ACC112 (cell line): ENCODE measurements around the gene IDH3G.

Experiments used
- H2AFZ ChIP-seq: fragments of 200-600 bp; sonication (generic); one replicate; pipeline ENCODE4 v1.6.0; 2017; ENCODE audit warnings: antibody characterized with exemption, low read length; ENCODE audit not compliant: unreplicated experiment
- H3K27ac ChIP-seq: fragments of 200-600 bp; sonication (generic); 2 replicates; pipeline ENCODE4 v1.5.1; 2014; ENCODE audit warnings: low read depth, mild to moderate bottlenecking, antibody characterized with exemption, low read length, moderate library complexity
- H3K27me3 ChIP-seq: fragments of 200-600 bp; sonication (generic); 2 replicates; pipeline ENCODE4 v1.6.1; 2014; ENCODE audit warnings: mild to moderate bottlenecking, antibody characterized with exemption, low read length, moderate library complexity, mixed read lengths; ENCODE audit not compliant: insufficient read depth
- H3K36me3 ChIP-seq: fragments of 200-600 bp; sonication (generic); 2 replicates; pipeline ENCODE4 v1.6.1; 2016; ENCODE audit warnings: mild to moderate bottlenecking, antibody characterized with exemption, low read length, moderate library complexity, mixed read lengths; ENCODE audit not compliant: insufficient read depth
- H3K4me1 ChIP-seq: fragments of 200-600 bp; sonication (generic); one replicate; pipeline ENCODE4 v1.6.1; 2016; ENCODE audit warnings: low read length, mixed read lengths; ENCODE audit not compliant: insufficient read depth, unreplicated experiment, control insufficient read depth
- H3K4me3 ChIP-seq: fragments of 200-600 bp; sonication (generic); 2 replicates; pipeline ENCODE4 v1.5.1; 2014; ENCODE audit warnings: mild to moderate bottlenecking, low read depth, low read length
- H3K79me2 ChIP-seq: fragments of 200-600 bp; sonication (generic); one replicate; pipeline ENCODE4 v1.6.0; 2016; ENCODE audit warnings: low read length; ENCODE audit not compliant: control insufficient read depth, unreplicated experiment, insufficient read depth

The IDH3G gene

DNA sequence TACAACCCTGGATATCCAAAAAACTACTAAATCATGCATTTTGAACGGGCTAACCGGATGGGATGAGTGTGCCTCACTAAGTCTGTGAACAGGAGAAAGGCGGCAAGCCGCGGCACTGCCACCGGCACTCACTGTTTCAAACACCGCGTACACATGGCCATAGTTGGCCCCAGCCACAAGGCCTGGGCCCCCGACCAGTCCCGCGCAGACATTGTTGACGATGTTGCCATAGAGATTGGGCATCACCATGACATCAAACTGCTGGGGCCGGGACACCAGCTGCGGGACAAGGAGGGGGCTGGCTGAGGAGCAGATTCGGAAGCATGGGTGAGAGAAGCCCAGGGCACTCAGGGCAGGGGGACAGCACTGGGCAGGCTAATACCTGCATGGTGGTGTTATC, 7.5 kb downstream of the IDH3G start:
- Histone ChIP-seq H3K79me2 (peaks cover 14% of the 10 kb centered on the region), H3K27me3 (no peaks in the 10 kb centered on the region), H3K4me1 (no peaks in the 10 kb centered on the region), H3K27ac (no peak overlapping the region), H3K4me3 (no peak overlapping the region), H2AFZ (no peak overlapping the region), H3K36me3 (no peaks in the 10 kb centered on the region)

DNA sequence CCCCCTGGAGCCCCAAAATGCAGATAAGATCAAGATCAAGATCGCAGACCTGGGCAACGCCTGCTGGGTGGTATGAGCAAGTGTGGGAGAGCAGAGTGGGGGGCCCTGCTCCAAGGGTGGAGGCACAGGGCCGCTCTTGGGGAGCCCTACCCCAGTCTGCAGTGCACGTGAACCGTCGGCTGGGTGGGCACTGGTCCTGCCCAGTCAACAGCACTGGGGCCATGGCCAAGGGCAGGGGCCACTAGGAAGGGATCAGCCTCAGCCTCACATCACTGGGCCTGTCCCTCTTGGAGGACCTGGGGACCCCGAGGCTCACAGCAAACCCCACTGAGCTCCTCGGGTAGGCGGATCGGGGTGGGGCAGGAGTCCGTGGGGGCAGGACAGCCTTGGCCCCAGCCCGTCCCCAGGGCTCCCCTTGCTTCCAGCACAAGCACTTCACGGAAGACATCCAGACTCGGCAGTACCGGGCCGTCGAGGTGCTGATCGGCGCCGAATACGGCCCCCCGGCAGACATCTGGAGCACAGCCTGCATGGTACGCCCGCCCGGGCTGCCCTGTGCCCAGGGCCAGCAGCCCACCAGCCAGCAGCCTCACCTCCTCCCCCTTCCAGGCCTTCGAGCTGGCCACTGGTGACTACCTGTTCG, 9.7 kb downstream of the IDH3G start:
- Histone ChIP-seq H3K79me2 (no peaks in the 10 kb centered on the region), H3K27me3 (no peaks in the 10 kb centered on the region), H3K36me3 (no peaks in the 10 kb centered on the region), H3K4me3 (no peak overlapping the region), H3K4me1 (no peaks in the 10 kb centered on the region), H2AFZ (no peak overlapping the region), H3K27ac (no peak overlapping the region)

DNA sequence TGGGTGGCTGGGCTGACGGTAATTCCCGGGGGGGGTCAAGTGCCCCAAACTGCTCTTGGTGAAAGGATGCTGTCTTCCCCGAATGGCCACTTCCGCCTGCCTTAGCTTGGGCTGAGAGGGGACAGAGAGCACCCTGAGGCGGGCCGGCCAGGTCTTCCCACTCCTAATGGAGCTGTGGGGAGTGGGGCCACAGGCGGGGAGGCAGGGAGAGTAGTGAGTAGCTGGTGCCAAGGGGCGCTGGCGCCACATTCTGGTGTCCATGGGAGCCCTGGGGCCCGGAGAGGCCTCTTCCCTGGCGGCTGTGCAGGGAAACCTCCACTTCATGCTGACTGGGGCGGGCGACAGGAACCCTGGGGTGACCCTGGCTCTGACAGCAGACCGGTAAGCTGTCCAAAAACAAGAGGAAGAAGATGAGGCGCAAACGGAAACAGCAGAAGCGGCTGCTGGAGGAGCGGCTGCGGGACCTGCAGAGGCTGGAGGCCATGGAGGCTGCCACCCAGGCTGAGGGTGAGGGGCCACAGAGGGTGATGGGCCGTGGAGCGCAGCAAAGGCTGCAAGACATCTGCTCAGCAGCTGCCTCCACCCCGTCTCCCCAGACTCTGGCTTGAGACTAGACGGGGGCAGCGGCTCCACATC, 10.7 kb downstream of the IDH3G start:
- Histone ChIP-seq H3K27me3 (no peaks in the 10 kb centered on the region), H3K4me1 (no peaks in the 10 kb centered on the region), H3K36me3 (no peaks in the 10 kb centered on the region)

DNA sequence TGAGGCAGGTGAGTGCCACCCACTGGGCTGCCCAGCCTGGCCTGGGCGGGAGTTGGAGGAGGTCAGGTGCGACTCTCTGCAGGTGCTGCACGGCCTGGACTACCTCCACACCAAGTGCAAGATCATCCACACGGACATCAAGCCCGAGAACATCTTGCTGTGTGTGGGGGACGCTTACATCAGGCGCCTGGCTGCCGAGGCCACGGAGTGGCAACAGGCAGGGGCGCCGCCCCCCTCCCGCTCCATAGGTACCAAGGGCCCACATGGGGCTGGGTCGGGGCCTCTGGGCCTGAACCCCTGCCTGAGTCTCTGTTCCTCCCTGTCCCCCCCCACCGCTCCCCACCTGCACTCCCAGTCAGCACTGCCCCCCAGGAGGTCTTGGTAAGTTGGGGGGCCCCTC, 11.3 kb downstream of the IDH3G start:
- no peaks in the 10 kb centered on the region for H3K36me3 ChIP-seq
- no peak overlapping the region for H3K27ac ChIP-seq
- H3K79me2 ChIP-seq, result no peaks in the 10 kb centered on the region
- H3K4me3 ChIP-seq, result no peak overlapping the region
- no peaks in the 10 kb centered on the region for H3K4me1 ChIP-seq
- no peaks in the 10 kb centered on the region for H3K27me3 ChIP-seq
- H2AFZ ChIP-seq, result no peak overlapping the region

More for the DNA sequence above, 10.7 kb downstream of the IDH3G start:
- no peaks in the 10 kb centered on the region for H3K79me2 ChIP-seq
- no peak overlapping the region for H3K27ac ChIP-seq
- H2AFZ ChIP-seq, result no peak overlapping the region
- H3K4me3 ChIP-seq, result no peak overlapping the region

DNA sequence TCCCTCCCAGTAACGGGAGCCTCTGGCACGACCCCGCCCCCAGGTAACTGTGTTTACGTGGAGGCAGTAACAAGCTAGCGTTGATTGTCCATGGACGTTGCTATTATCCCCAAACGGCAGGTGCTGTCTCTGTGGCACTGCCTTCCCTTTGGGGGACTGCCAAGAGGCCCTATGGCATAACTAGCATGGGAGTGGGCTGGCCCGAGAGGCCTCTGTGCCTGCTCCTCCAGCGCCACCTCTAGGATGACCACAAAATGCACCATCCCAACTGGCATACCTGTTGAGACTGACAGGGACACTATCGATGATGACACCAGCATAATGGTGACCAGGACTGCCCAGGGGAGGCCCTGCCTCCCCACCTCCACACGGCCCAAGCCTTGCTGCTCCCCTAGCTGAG, 11.9 kb downstream of the IDH3G start:
- no peaks in the 10 kb centered on the region for H3K36me3 ChIP-seq
- no peak overlapping the region for H3K4me3 ChIP-seq
- no peak overlapping the region for H2AFZ ChIP-seq
- H3K27me3 ChIP-seq, result no peaks in the 10 kb centered on the region
- H3K79me2 ChIP-seq, result no peaks in the 10 kb centered on the region
- no peak overlapping the region for H3K27ac ChIP-seq
- no peaks in the 10 kb centered on the region for H3K4me1 ChIP-seq

DNA sequence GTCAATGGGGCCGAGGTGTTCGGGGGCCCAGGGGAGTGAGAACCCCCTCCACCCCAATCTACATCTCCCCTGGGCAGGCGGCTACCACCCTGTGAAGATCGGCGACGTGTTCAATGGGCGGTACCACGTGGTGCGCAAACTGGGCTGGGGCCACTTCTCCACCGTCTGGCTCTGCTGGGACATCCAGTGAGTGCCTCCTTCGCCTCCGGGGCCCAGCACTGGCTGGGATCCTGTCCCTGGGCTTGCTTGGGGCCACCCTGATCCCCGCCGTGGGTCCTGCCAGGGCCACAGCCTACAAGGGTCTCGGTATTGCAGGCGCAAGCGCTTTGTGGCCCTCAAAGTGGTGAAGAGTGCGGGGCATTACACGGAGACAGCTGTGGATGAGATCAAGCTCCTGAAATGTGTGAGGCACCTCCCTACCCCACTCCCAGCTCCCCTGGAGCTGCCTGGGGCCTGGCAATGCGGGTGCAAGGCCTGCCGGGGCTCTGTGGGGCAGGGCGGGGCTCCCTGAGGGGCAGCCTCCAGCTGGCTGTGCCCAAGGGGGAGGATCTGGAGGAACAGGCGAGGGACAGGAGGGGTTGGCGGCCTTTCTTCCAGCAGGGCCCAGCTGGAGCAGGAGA, 12.6 kb downstream of the IDH3G start:
- no peak overlapping the region for H3K27ac ChIP-seq
- no peaks in the 10 kb centered on the region for H3K79me2 ChIP-seq
- H2AFZ ChIP-seq, result no peak overlapping the region
- no peaks in the 10 kb centered on the region for H3K4me1 ChIP-seq
- H3K27me3 ChIP-seq, result no peaks in the 10 kb centered on the region
- no peaks in the 10 kb centered on the region for H3K36me3 ChIP-seq
- no peak overlapping the region for H3K4me3 ChIP-seq

DNA sequence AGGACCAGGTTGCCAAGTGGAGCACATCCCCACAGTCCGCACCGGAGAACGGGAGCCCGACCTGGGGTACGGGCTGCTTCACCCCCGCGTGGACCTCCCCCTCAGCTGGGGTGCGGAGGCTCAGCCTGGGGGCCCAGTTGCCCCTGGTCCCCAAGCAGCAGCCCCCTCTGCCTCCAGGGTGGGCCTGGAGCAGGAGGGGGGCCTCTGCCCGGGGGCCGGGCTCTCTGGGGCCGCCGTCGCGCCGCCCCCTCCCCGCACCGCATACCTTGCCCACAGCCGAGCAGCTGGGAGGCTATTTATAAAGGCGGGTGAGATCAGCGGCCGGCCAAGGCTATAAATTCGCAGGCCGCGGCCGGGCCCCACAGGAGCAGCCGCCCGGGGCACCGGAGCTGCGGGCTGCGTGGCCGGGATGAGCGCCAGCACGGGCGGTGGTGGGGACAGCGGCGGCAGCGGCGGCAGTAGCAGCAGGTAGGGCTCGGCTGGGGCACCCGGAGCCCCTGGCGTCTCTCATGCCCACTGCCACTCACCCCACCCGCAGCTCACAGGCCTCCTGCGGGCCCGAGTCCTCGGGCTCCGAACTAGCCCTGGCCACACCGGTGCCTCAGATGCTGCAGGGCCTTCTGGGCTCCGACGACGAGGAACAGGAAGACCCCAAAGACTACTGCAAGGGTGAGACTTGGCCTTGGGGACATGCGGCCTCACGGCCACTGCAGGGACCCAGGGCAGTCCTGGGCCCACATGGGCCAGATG, 13.3 kb downstream of the IDH3G start, which contains the start of gene SRPK3:
TSS of gene SRPK3 (plus strand) at position 364 of the 750 bp plus-strand sequence. CDS start at position 410, 46 bp downstream.
- Histone ChIP-seq H3K4me3 (no peak within 1 kb of the TSS), H2AFZ (no peak within 1 kb of the TSS), H3K27ac (no peak within 1 kb of the TSS), H3K36me3 (no peaks in the 10 kb centered on the region), H3K27me3 (no peaks in the 10 kb centered on the region), H3K79me2 (no peaks in the 10 kb centered on the region), H3K4me1 (no peaks in the 10 kb centered on the region)

DNA sequence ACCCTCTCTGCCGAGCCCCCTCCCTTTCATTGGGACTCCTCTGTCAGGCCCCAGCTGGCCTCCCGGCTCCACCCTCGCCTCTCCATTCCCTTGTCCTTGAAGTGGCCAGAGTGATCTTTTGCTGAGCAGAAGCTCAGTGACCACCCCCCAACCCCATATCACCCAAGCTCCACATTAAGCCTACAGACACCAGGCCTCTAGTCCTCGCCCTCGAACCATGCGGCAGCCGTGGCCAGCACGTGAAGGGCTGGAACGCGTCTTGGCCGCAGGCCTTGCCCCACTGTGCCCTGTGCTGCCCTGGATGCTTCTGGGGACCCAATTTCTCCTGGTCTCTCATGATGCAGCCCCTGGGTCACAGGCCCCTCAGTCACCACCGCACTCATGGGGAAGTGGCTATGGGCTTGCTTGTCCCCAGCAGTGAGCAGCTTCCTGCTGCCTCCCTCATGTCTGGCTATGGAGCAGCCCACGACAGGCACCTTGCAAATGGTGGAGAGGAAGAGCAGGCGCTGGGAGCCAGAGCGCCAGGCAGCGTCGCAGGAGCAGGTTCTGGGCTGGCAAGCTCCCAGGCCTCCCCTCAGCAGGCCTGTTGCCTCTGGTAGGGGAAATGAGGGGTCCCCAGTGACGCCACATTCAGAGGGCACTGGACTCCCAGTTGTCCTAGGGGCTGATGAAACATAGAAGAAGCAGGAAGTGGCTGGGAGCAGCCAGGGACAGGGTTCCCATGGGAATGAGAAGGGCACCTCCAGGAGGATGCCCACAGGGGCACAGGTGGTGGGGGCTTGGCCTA, 14.1 kb downstream of the IDH3G start:
- H3K79me2 ChIP-seq, result no peaks in the 10 kb centered on the region
- H3K36me3 ChIP-seq, result no peaks in the 10 kb centered on the region
- no peaks in the 10 kb centered on the region for H3K4me1 ChIP-seq
- H3K27me3 ChIP-seq, result no peaks in the 10 kb centered on the region
- H2AFZ ChIP-seq, result no peak overlapping the region
- H3K27ac ChIP-seq, result no peak overlapping the region
- no peak overlapping the region for H3K4me3 ChIP-seq

DNA sequence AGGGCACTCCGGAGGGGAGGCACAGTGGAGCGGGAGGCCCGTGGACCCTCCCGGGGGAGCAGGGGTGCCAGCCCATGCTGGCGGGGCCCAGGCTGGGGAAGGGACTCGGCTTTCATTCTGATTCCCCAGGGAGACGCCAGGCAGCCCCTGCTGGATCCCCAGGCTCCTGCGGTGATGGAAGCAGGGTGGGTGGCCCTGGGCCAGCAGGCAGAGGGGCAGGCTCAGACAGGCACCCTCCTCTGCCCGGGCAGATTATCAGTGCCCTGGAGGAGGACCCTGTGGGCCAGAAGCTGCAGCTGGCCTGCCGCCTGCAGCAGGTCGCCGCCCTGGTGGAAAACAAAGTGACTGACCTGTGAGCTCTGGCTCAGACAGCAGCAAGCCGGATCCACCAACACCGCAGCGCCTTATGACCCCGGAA, 15.5 kb downstream of the IDH3G start:
- Histone ChIP-seq H3K79me2 (no peaks in the 10 kb centered on the region), H3K4me1 (no peaks in the 10 kb centered on the region), H3K4me3 (no peak overlapping the region), H3K27ac (no peak overlapping the region), H3K36me3 (no peaks in the 10 kb centered on the region), H2AFZ (no peak overlapping the region), H3K27me3 (no peaks in the 10 kb centered on the region)

DNA sequence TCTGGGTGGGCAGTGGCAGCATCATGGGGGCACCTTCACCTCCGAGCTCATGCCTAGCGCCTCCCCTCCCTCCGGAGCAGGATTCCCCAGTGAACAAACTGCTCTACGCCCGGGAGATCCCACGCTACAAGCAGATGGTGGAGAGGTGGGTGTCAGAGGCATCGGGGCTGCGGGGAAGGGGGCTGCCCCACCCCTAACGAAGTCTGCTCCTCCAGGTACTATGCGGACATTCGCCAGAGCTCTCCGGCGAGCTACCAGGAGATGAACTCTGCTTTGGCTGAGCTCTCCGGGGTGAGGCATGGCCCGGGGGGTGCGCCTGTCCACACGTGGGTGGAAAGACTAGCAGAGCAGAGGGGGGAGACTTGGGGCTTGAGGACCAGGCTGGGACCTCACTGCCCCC, 16.0 kb downstream of the IDH3G start:
- Histone ChIP-seq H2AFZ (no peak overlapping the region), H3K36me3 (no peaks in the 10 kb centered on the region), H3K4me3 (no peak overlapping the region), H3K27ac (no peak overlapping the region), H3K79me2 (no peaks in the 10 kb centered on the region), H3K27me3 (no peaks in the 10 kb centered on the region), H3K4me1 (no peaks in the 10 kb centered on the region)
